Camera-type eye (tissue), 1 donor: ENCODE data around the gene PCDH8. TPM values are rescaled to one million over a fixed set of nuclear protein-coding genes. Genes with fewer than 3 reads are reported as not detected.

Experiments used
- total RNA-seq: library from RNA; depleted of rRNA; stranded (reverse); fragments of >200 nt; gene quantifications from one replicate; pipeline ENCODE4 v1.2.3, GENCODE V29; 2014

PCDH8 gene, protein sequence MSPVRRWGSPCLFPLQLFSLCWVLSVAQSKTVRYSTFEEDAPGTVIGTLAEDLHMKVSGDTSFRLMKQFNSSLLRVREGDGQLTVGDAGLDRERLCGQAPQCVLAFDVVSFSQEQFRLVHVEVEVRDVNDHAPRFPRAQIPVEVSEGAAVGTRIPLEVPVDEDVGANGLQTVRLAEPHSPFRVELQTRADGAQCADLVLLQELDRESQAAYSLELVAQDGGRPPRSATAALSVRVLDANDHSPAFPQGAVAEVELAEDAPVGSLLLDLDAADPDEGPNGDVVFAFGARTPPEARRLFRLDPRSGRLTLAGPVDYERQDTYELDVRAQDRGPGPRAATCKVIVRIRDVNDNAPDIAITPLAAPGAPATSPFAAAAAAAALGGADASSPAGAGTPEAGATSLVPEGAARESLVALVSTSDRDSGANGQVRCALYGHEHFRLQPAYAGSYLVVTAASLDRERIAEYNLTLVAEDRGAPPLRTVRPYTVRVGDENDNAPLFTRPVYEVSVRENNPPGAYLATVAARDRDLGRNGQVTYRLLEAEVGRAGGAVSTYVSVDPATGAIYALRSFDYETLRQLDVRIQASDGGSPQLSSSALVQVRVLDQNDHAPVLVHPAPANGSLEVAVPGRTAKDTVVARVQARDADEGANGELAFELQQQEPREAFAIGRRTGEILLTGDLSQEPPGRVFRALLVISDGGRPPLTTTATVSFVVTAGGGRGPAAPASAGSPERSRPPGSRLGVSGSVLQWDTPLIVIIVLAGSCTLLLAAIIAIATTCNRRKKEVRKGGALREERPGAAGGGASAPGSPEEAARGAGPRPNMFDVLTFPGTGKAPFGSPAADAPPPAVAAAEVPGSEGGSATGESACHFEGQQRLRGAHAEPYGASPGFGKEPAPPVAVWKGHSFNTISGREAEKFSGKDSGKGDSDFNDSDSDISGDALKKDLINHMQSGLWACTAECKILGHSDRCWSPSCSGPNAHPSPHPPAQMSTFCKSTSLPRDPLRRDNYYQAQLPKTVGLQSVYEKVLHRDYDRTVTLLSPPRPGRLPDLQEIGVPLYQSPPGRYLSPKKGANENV
- total RNA-seq: 14.4 TPM

DNA sequence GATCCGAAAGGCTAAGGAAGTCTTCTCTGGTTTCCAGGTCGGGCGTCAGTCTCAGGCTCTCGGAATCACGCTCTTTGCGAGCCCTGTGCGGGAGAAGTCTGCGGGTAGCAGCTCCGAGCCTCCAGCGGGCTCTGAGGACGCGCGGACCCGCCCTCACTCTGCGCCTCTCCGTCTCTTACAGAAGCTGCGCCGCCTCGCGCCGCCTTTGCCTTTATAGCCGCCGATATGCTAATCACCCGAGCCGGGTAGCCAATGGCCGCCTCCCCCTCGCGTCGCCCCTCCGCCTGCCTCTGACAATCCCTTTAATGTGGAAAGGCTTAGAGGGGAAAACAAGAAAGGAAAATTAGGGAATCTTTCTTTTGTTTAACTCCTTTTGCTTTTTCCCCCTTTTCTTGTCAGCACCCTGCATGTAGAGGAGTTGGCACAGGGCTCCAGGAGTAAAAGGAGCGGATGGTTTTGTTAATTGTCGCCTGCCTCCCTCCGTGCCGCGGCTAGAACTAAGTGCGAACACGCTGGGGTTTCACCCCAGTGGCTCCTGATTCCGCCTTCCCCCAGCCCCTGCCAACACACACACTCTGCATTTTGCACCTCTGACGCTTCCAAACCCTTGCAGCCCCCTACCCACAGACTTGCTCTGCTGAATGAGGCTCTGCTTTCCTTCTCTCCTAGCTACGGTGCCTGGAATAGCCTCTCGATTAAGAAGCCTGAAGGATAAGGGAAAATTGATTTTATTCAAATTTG is at the start of gene PCDH8:
Gene PCDH8 (minus strand): TSS at position 186 of the 741 bp plus-strand sequence. CDS start 204 bp downstream, outside the sequence.

Other genes with a start within 250 kb of the PCDH8 start
- 9.0 TPM for gene HNRNPA1L2, start 206.2 kb downstream of the PCDH8 start, total RNA-seq
- gene SUGT1, start 195.8 kb downstream of the PCDH8 start, total RNA-seq: 82.7 TPM
- 6.5 TPM for gene CNMD, start 108.8 kb downstream of the PCDH8 start, total RNA-seq
- gene OLFM4, start 180.2 kb upstream of the PCDH8 start, total RNA-seq: 4.1 TPM